Esophagus muscularis mucosa (tissue), 4 donors: ENCODE data around the gene TYR. TPM values are rescaled to one million over a fixed set of nuclear protein-coding genes. Genes with fewer than 3 reads are reported as not detected.
"Not testable (repeated sequence)": the region's sequence is repeated elsewhere in the genome, so short reads cannot be mapped to it uniquely, and the experiment has no call there.

Experiments
- DNase-seq: peaks from one replicate; pipeline ENCODE4 v3.0.0-alpha.2; 2017; ENCODE audit errors: extremely low spot score
- H3K27ac ChIP-seq, 4 donors: fragments of 200-600 bp; sonication (generic); replicated peaks in 1 of 4; 1 replicate in 3 of 4; 2 replicates in 1 of 4; pipeline ENCODE4 v1.5.1; 2016 to 2019; ENCODE audit warnings: mild to moderate bottlenecking in 1 of 4
- H3K27me3 ChIP-seq, 4 donors: fragments of 200-600 bp; sonication (generic); one replicate each; pipeline versions ENCODE4 v1.5.1 to v1.6.0; 2016 to 2019
- H3K36me3 ChIP-seq, 4 donors: fragments of 200-600 bp; sonication (generic); one replicate each; pipeline ENCODE4 v1.5.1; 2016 to 2019
- H3K4me1 ChIP-seq, 4 donors: fragments of 200-600 bp; sonication (generic); one replicate each; pipeline ENCODE4 v1.5.1; 2016 to 2019
- H3K4me3 ChIP-seq, 4 donors: fragments of 200-600 bp; sonication (generic); 1 replicate in 2 of 4; 2 replicates in 2 of 4; pipeline ENCODE4 v1.5.1; 2016 to 2019; ENCODE audit warnings: mild to moderate bottlenecking in 4 of 4, moderate library complexity in 1 of 4
- H3K9me3 ChIP-seq, 4 donors: fragments of 200-600 bp; sonication (generic); 1 replicate in 3 of 4; 2 replicates in 1 of 4; pipeline ENCODE4 v1.5.1; 2016 to 2019
- EP300 ChIP-seq: sonication (generic); formaldehyde crosslinking; IDR thresholded peaks from one replicate; pipeline ENCODE4 v1.6.1; 2017; ENCODE audit warnings: antibody characterized with exemption
- POLR2A ChIP-seq: fragments of 450-650 bp; IDR thresholded peaks from one replicate; pipeline ENCODE4 v1.6.1; 2017; ENCODE audit warnings: antibody characterized with exemption, moderate library complexity, mild to moderate bottlenecking, low read depth
- POLR2AphosphoS5 ChIP-seq, 2 donors: sonication (generic); formaldehyde crosslinking; IDR thresholded peaks; one replicate each; pipeline ENCODE4 v1.6.1; 2017; ENCODE audit warnings: antibody characterized with exemption in 2 of 2
- WGBS: methylation state at CpG from one replicate; pipeline ENCODE4 v1.1.5; 2018; 5-methylcytosine and 5-hydroxymethylcytosine counted together
- intact Hi-C: fragments of 100-400 bp; cut with DNase I; formaldehyde crosslinking; loops from one replicate; pipeline ENCODE4 v1.15.1; 2023
- total RNA-seq, 4 donors: library from RNA; depleted of rRNA; stranded (reverse); fragments of >200 nt; gene quantifications; one replicate each; pipeline versions ENCODE4 v1.1.0 to v1.2.1, GENCODE V29; 2016
- TF ChIP-seq, protein P1 (sequence below), 3 experiments: fragments of 200-600 bp in 2 of 3; fragments of 450-650 bp in 1 of 3; sonication (generic) in 2 of 3; IDR thresholded peaks; one replicate each; pipeline ENCODE4 v1.5.1; 2017 to 2019; ENCODE audit warnings: antibody characterized with exemption in 3 of 3, mild to moderate bottlenecking in 2 of 3, moderate library complexity in 1 of 3

The TYR gene
- total RNA-seq, 4 donors from 2014 or later = not detected

DNA sequence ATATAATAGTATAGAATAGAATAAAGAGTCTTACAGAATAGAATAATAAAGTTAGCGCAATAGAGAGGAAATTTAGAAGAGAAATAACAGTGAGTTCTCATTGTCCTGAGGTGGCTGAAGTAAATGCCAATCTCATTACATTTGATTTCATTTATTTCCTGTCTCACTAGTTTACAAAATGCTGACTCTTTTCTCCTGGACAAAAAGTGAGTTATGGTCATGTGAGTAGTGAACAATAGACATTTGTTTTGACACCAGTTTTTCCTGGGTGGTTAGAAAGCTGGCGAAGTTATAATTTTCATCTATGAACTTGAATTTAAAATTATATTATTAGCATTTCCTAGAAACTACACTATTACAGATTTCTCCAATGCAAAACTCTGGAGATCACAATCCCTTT lies 143.7 kb downstream of the TYR start:
- Histone ChIP-seq H3K4me1 (no peaks in the 10 kb centered on the region), H3K4me3 (no peak overlapping the region), H3K36me3 (no peaks in the 10 kb centered on the region), H3K27me3 (no peaks in the 10 kb centered on the region), H3K9me3 (no peaks in the 10 kb centered on the region), H3K27ac (no peak overlapping the region)
- TF ChIP-seq, protein P1, sequence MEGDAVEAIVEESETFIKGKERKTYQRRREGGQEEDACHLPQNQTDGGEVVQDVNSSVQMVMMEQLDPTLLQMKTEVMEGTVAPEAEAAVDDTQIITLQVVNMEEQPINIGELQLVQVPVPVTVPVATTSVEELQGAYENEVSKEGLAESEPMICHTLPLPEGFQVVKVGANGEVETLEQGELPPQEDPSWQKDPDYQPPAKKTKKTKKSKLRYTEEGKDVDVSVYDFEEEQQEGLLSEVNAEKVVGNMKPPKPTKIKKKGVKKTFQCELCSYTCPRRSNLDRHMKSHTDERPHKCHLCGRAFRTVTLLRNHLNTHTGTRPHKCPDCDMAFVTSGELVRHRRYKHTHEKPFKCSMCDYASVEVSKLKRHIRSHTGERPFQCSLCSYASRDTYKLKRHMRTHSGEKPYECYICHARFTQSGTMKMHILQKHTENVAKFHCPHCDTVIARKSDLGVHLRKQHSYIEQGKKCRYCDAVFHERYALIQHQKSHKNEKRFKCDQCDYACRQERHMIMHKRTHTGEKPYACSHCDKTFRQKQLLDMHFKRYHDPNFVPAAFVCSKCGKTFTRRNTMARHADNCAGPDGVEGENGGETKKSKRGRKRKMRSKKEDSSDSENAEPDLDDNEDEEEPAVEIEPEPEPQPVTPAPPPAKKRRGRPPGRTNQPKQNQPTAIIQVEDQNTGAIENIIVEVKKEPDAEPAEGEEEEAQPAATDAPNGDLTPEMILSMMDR (IDR thresholded peaks at IDR 0.05) = no peak
- TF ChIP-seq POLR2A (no peak), POLR2AphosphoS5 (IDR thresholded peaks at IDR 0.05) (no peak), EP300 (no peak)
- intact Hi-C loops = no loop called here
- 89% methylated on average over 2 of the region's 2 CpGs for WGBS
- no peak for DNase-seq

DNA sequence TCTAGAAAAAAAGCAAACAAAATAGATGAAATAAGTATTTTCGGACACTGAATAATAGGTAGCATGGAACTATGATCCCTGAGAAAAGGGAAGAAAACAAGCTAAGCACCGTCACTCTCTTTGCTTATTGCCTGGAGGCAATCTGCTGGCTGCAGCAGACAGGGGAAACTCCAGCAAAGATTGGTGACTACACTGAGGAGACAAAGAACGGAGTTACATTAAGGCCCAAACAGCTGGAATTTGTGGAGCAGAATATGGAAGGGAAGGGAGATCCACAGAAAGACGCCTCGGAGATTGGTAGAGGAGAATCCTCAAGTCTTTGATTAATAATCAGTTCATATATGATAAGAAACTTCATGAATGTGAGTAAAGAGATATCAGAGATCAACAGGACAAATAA lies 150.2 kb downstream of the TYR start:
- H3K4me1 ChIP-seq = no peaks in the 10 kb centered on the region
- 95% methylated on average over 5 of the region's 5 CpGs for WGBS
- intact Hi-C loops = no loop called here
- no peak for TF ChIP-seq POLR2AphosphoS5 (IDR thresholded peaks at IDR 0.05)
- TF ChIP-seq, protein P1 (IDR thresholded peaks at IDR 0.05) = no peak
- TF ChIP-seq POLR2A = no peak
- TF ChIP-seq EP300 = no peak
- H3K4me3 ChIP-seq = no peak overlapping the region
- no peaks in the 10 kb centered on the region for H3K27me3 ChIP-seq
- no peaks in the 10 kb centered on the region for H3K36me3 ChIP-seq
- no peaks in the 10 kb centered on the region for H3K9me3 ChIP-seq
- H3K27ac ChIP-seq = no peak overlapping the region
- no peak for DNase-seq

DNA sequence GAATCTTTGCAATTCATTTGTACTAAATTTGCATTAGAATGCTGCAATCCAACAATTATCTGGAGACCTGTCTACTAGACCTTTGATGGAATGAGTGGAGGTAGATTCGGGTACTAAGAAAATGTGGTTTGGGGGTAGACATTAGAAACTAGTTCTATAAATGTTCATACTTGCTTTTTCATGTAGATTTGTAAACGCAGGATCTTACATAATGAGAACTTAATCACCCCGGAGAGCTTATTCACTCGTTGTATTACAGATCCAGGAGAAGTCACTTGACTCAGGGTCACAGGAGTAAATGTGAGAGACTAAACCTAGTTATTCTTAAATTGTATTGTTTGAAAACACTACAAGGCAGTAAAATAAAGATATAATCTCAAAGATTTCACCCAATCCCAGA lies 154.3 kb downstream of the TYR start:
- H3K4me3 ChIP-seq, H3K9me3 ChIP-seq, H3K27ac ChIP-seq, H3K27me3 ChIP-seq, H3K36me3 ChIP-seq, H3K4me1 ChIP-seq, intact Hi-C loops, DNase-seq: not testable (repeated sequence)
- WGBS = 76% methylated on average over 4 of the region's 4 CpGs

DNA sequence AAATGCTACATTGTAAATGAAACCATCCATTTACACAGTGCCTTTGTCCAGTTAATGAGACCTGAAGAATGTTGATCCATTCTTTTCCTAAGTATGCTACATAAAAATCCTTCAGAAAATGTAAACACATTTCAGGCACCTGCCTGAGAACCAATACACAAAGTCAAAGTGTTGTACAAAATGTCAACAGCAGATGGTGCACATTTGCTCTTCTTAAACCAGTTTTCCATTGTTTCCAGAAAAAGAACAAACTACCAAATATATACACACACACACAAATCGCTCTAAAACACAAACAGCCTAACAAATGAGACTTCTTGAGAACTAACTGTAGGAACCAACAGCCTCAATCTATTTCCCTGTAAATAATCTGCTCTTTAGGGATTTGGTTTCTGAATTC lies 156.0 kb downstream of the TYR start:
- H3K36me3 ChIP-seq, H3K9me3 ChIP-seq, H3K4me1 ChIP-seq, H3K4me3 ChIP-seq, H3K27me3 ChIP-seq, H3K27ac ChIP-seq, DNase-seq, intact Hi-C loops: not testable (repeated sequence)
- TF ChIP-seq, protein P1 (IDR thresholded peaks at IDR 0.05) = peak in 2 of 3 experiments; percentile 7 to 27
- 57% methylated on average over 1 of the region's 1 CpG for WGBS

DNA sequence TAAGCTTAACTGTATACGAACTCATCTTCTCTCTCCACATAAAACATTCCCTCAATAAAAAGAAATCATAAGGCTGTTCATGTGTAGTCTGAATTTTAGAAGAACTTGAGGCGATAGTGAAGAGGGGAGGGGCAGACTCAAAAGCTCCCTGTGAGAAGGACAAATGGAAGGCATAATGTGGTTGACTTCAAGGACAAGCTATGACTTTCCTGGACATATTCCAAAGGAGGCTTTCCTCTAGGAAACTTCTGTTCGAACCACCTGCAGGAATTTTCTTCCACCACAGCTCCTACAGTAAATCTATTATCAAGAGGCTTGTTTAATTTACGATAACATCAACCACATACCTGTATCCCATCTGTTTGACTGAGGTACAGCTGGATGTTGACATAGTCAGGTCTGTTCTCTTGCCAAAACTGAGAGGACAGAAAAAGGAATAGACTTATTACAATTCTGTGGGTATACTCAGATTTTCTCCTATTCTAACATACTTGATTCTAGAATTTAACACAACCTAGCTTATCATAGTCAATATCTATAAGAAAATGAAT lies 159.5 kb downstream of the TYR start:
- H3K27ac ChIP-seq, intact Hi-C loops, H3K27me3 ChIP-seq: not testable (repeated sequence)

DNA sequence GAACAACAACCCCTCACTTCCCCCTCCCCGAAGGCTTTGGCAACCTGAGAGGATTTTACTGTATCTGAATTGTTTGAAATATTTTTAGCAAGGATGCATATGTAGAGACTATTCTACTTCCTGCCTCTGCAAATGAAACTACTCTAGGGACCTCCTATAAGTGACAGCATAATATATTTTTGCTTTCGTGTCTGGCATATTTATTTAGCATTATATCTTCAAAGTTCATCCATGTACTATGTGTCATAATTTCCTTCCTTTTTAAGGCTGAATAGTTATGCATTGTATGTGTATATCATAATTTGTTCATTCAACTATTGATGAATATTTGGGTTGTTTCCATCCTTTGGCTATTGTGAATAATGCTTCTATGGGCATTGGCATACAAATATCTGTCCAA lies 160.4 kb downstream of the TYR start:
- H3K36me3 ChIP-seq, DNase-seq, H3K27ac ChIP-seq, H3K4me3 ChIP-seq, H3K9me3 ChIP-seq, intact Hi-C loops, H3K27me3 ChIP-seq: not testable (repeated sequence)
- 55% methylated on average over 2 of the region's 2 CpGs for WGBS
- H3K4me1 ChIP-seq = peaks cover 0 to 11% (median 0%) of the 10 kb centered on the region in 4 donors

More for the DNA sequence above, 159.5 kb downstream of the TYR start:
- H3K36me3 ChIP-seq, H3K9me3 ChIP-seq, DNase-seq, H3K4me1 ChIP-seq, H3K4me3 ChIP-seq: not testable (repeated sequence)
- WGBS = 81% methylated on average over 4 of the region's 4 CpGs

DNA sequence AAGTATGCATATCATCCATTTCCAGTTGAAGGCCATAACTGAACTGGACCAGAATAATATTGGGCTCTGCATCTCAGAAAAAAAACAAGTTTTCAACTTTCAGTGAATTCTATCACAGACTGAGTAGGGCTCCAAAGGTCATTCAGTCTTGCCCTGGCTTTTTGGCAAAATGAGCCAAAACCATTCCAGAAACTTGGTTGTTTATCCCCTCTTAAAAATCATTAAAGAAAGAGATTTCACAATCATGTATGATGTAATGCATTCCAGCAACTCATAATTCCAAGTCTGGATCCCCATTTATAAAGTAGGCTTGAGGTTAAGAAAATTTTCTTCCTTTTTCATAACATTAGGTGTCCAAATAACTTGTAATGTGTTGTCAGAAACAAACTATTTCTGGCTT lies 162.8 kb downstream of the TYR start:
- H3K36me3 ChIP-seq, intact Hi-C loops, DNase-seq, H3K27me3 ChIP-seq, H3K9me3 ChIP-seq, H3K4me3 ChIP-seq: not testable (repeated sequence)
- Histone ChIP-seq H3K4me1 (peaks cover 0 to 11% (median 0%) of the 10 kb centered on the region in 4 donors), H3K27ac (peak overlapping the region in 1 of 4 donors; percentile 27)

DNA sequence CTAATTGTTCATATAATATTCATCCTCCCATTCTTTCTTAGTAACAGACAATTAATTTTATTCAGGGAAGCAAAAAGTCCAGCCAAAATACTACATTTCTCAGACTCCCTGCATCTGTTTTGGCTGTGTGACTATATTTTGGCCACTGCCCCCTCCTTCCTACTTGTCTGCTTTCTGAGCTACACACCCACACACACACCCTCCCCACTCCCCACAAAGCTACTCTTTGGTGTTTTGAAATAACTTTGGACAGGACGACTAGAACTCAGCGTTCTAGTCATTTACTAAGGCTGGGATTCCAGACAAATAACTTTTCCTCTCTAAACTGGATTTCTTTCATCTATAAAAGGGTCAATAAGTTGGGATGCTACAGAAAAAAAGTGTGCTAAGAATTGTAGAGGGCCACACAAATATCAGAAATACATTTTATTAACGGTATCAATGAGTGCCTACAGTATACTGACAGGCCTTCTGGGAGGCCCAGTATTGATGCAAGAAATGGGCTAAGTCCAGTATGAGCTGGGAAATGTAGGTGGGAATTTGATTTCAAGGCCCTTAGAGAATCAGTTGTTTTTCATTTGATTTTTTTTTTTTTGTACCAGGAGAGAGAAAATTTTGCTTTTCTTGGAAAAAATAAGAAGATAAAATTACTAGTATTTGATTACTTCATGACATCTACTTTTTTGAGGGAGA lies 165.4 kb downstream of the TYR start:
- 50% methylated on average over 3 of the region's 3 CpGs for WGBS
- Histone ChIP-seq H3K4me1 (peaks cover 0 to 11% (median 0%) of the 10 kb centered on the region in 4 donors), H3K27ac (peak overlapping the region in 3 of 4 donors; percentile 35 to 59 (median 37))
- H3K27me3 ChIP-seq, DNase-seq, H3K9me3 ChIP-seq, intact Hi-C loops, H3K36me3 ChIP-seq, H3K4me3 ChIP-seq: not testable (repeated sequence)
